Measurements from ENCODE around the gene ERI3. TPM values are rescaled to one million over a fixed set of nuclear protein-coding genes. Genes with fewer than 3 reads are reported as not detected.

ERI3 gene
- total and polyA plus RNA-seq, 9 of the 15 experiments (the other 6 are each of a cell fraction or from before 2014, with no cell fraction given), result 47.8 to 93.4 (median 67.2) TPM

DNA sequence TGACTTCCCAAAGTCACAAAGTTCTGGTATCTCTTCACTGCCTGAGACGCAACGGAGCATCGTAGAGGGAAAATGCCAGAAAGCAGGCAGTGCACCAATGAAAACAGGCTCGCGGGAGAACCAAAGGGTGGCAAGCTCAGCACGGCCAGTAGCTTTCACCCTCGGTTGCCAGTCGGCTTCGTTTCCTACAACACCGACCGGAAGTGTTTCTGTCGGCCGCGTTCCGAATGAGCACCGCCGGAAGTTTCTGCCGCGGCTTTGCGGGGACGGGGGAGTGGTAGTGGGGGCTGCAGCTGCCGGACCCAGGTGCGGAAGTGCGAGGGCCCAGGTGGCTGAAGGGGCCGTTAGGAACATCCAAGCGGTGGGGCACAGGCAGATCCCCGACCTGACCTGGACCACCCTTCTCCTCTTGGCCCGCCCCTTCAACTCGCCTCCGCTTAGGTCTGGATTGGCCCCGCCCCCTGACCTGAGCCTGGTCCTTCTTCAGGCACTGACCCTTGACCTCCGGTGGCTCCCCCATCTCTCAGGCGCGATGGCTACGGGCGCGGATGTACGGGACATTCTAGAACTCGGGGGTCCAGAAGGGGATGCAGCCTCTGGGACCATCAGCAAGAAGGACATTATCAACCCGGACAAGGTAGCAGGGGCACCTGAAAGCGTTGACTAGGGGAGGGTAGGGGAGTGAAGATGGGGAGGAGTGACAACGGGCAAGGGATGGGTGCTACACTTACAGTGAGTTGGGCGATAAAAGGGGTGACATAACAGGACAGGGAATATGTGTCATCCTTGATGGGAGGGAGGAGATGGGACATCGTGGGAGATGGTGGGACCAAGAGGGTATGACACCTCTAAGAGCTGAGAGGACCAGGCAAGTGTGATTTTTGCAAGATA is 141.6 kb downstream of the ERI3 start, which contains the start of gene DMAP1 (continued):
- TF ChIP-seq, protein P1, sequence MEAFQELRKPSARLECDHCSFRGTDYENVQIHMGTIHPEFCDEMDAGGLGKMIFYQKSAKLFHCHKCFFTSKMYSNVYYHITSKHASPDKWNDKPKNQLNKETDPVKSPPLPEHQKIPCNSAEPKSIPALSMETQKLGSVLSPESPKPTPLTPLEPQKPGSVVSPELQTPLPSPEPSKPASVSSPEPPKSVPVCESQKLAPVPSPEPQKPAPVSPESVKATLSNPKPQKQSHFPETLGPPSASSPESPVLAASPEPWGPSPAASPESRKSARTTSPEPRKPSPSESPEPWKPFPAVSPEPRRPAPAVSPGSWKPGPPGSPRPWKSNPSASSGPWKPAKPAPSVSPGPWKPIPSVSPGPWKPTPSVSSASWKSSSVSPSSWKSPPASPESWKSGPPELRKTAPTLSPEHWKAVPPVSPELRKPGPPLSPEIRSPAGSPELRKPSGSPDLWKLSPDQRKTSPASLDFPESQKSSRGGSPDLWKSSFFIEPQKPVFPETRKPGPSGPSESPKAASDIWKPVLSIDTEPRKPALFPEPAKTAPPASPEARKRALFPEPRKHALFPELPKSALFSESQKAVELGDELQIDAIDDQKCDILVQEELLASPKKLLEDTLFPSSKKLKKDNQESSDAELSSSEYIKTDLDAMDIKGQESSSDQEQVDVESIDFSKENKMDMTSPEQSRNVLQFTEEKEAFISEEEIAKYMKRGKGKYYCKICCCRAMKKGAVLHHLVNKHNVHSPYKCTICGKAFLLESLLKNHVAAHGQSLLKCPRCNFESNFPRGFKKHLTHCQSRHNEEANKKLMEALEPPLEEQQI (IDR thresholded peaks at IDR 0.05), result peak; percentile 98
- TF ChIP-seq NEUROD1 (IDR thresholded peaks at IDR 0.05; ENCODE audit: borderline replicate concordance, low read depth, low read length, partially characterized antibody) (peak; percentile 96), SIRT6 (IDR thresholded peaks at IDR 0.05; ENCODE audit: low read depth, low read length) (peak; percentile 78), KLF10 (CRISPR knock-in tag; IDR thresholded peaks at IDR 0.05) (no peak), DIDO1 (tag; IDR thresholded peaks at IDR 0.05; ENCODE audit: low read depth) (peak; percentile 99), MEF2A (IDR thresholded peaks at IDR 0.05; ENCODE audit: control insufficient read depth, low read depth, low read length) (0 out of 2 replicates have a peak, but pooled peaks have one; percentile 37), NFE2L1 (tag; IDR thresholded peaks at IDR 0.05; ENCODE audit: borderline replicate concordance, low read depth) (no peak), ZNF140 (CRISPR knock-in tag; IDR thresholded peaks at IDR 0.05) (0 out of 2 replicates have a peak, but pooled peaks have one; percentile 48), ZNF583 (CRISPR knock-in tag; IDR thresholded peaks at IDR 0.05) (peak; percentile 63; the same call in 1 of the 2 replicates), ZNF23 (CRISPR knock-in tag; IDR thresholded peaks at IDR 0.05) (0 out of 2 replicates have a peak, but pooled peaks have one; percentile 5), EP300 (IDR thresholded peaks at IDR 0.05; ENCODE audit: low read length) (peak; percentile 27; the same call in 1 of the 2 replicates), YY1 (IDR thresholded peaks at IDR 0.05; ENCODE audit: borderline replicate concordance in 1 of 3, control insufficient read depth in 1 of 3, extremely low read depth in 1 of 3, insufficient read depth in 3 of 3, insufficient read length in 1 of 3, insufficient replicate concordance in 2 of 3, low read depth in 1 of 3, low read length in 2 of 3) (peak; percentile 23 to 86 (median 80)), HLTF (IDR thresholded peaks at IDR 0.05) (peak; percentile 95; the same call in 1 of the 2 replicates), ESRRB (CRISPR knock-in tag; IDR thresholded peaks at IDR 0.05; ENCODE audit: borderline replicate concordance) (no peak), MYC (IDR thresholded peaks at IDR 0.05; ENCODE audit: low read depth, low read length) (peak; percentile 51), MYC (CRISPR knock-in tag; IDR thresholded peaks at IDR 0.05; ENCODE audit: borderline replicate concordance, low read depth) (no peak)
- TF ChIP-seq, protein P2, sequence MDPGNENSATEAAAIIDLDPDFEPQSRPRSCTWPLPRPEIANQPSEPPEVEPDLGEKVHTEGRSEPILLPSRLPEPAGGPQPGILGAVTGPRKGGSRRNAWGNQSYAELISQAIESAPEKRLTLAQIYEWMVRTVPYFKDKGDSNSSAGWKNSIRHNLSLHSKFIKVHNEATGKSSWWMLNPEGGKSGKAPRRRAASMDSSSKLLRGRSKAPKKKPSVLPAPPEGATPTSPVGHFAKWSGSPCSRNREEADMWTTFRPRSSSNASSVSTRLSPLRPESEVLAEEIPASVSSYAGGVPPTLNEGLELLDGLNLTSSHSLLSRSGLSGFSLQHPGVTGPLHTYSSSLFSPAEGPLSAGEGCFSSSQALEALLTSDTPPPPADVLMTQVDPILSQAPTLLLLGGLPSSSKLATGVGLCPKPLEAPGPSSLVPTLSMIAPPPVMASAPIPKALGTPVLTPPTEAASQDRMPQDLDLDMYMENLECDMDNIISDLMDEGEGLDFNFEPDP (CRISPR knock-in tag; IDR thresholded peaks at IDR 0.05), result no peak
- TF ChIP-seq, protein P3, sequence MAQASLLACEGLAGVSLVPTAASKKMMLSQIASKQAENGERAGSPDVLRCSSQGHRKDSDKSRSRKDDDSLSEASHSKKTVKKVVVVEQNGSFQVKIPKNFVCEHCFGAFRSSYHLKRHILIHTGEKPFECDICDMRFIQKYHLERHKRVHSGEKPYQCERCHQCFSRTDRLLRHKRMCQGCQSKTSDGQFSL (CRISPR knock-in tag; IDR thresholded peaks at IDR 0.05), result peak; percentile 76
- TF ChIP-seq, protein P3 (tag; IDR thresholded peaks at IDR 0.05), result peak in 1 of 2 experiments; percentile 74; a peak in 2 of 4 replicates
- TF ChIP-seq, protein P4, sequence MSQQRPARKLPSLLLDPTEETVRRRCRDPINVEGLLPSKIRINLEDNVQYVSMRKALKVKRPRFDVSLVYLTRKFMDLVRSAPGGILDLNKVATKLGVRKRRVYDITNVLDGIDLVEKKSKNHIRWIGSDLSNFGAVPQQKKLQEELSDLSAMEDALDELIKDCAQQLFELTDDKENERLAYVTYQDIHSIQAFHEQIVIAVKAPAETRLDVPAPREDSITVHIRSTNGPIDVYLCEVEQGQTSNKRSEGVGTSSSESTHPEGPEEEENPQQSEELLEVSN (IDR thresholded peaks at IDR 0.05; ENCODE audit: borderline replicate concordance in 1 of 2, extremely low read depth in 1 of 2, insufficient read depth in 1 of 2, insufficient read length in 1 of 2, low read depth in 1 of 2, low read length in 1 of 2, poor library complexity in 1 of 2, severe bottlenecking in 1 of 2), result peak; percentile 66 to 71
